SK-N-SH treated with all-trans-retinoic acid at 6 μM for 48 hours (cell line): Measurements from ENCODE around the gene DUSP6.

Experiments used
- RARB ChIP-seq: fragments of 250-450 bp; sonication (Bioruptor Pico); IDR thresholded peaks from 2 replicates; pipeline ENCODE4 v1.8.0; 2021; ENCODE audit warnings: mild to moderate bottlenecking, moderate library complexity
- TOX ChIP-seq: fragments of 250-450 bp; sonication (Bioruptor Pico); IDR thresholded peaks from 2 replicates; pipeline ENCODE4 v1.8.0; 2021; ENCODE audit warnings: mild to moderate bottlenecking, moderate library complexity, borderline replicate concordance
- ZFP3 ChIP-seq: fragments of 250-450 bp; sonication (Bioruptor Pico); IDR thresholded peaks from 2 replicates; pipeline ENCODE4 v1.5.0; 2020; ENCODE audit warnings: mild to moderate bottlenecking, moderate library complexity
- ZFP30 ChIP-seq: fragments of 450-650 bp; formaldehyde crosslinking; IDR thresholded peaks from 2 replicates; pipeline ENCODE4 v1.5.0; 2022; ENCODE audit warnings: mild to moderate bottlenecking, moderate library complexity

DNA sequence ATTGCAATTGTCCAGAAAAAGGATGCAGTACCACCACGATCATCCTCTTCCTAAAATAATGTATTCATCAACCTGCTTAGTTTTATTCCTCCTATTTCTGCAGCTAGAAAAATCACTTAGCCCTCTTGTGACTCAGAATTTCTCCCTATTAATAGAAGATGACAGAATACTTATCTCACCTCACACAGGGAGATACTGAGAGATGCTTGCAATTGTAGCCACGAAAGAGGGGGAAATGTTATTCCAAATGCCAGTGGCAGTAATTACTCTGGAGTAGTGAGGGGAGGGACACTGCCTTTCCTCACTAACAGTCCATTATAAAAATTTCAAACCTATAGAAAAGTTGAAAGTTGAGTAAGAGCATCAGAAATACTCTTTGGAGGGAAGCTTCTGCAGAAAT, 11.8 kb upstream of the DUSP6 start:
- TF ChIP-seq TOX (CRISPR knock-in tag), result no peak
- TF ChIP-seq ZFP30, result no peak
- TF ChIP-seq RARB, result no peak
- TF ChIP-seq ZFP3 (CRISPR knock-in tag), result no peak
